ENCODE results near the gene DCTN2. TPM values are rescaled to one million over a fixed set of nuclear protein-coding genes. Genes with fewer than 3 reads are reported as not detected.

DCTN2 gene
- total and polyA plus RNA-seq, 2 experiments from 2014 or later, result 144 to 202 TPM

- Histone ChIP-seq H3K27me3 (replicated peaks; ENCODE audit: insufficient read depth) (no peaks in the 10 kb centered on the region), H3K27ac (no peak overlapping the region), H3K9ac (no peak overlapping the region), H4K20me1 (ENCODE audit: insufficient read depth) (no peaks in the 10 kb centered on the region), H3K4me1 (ENCODE audit: insufficient read depth) (no peaks in the 10 kb centered on the region), H3K9me2 (ENCODE audit: insufficient read depth) (no peaks in the 10 kb centered on the region), H3K4me3 (no peak overlapping the region), H3K79me2 (ENCODE audit: insufficient read depth) (peaks cover 22% of the 10 kb centered on the region), H3K36me3 (ENCODE audit: low read depth) (peaks cover 65% of the 10 kb centered on the region), H3F3A (ENCODE audit: insufficient read depth) (peaks cover 35% of the 10 kb centered on the region), H3K4me2 (ENCODE audit: unreplicated experiment) (no peak overlapping the region), H2AFZ (no peak overlapping the region), H3K9me3 (ENCODE audit: low read depth) (no peaks in the 10 kb centered on the region)
- no peak for DNase-seq
- in situ Hi-C loops (cut with MboI), result no loop called here
- 22 to 23% methylated on average over 1 of the region's 1 CpG for WGBS, 2 experiments (ENCODE audit: low coverage in 1 of 2, low lambda C conversion rate in 2 of 2, missing lambda C conversion rate in 2 of 2)
- no peak for TF ChIP-seq EZH2 (IDR thresholded peaks at IDR 0.05; ENCODE audit: insufficient read depth, poor library complexity, severe bottlenecking)
- TF ChIP-seq EZH2phosphoT487 (IDR thresholded peaks at IDR 0.05; ENCODE audit: insufficient read depth, low read depth), result no peak
These were observed 15.2 kb downstream of the DCTN2 start for GRCh38 chr12:57531836-57532235.

- H3K4me1 ChIP-seq (ENCODE audit: insufficient read depth), result no peaks in the 10 kb centered on the region
- no peaks in the 10 kb centered on the region for H3K9me2 ChIP-seq (ENCODE audit: insufficient read depth)
- H3K27me3 ChIP-seq (replicated peaks; ENCODE audit: insufficient read depth), result no peaks in the 10 kb centered on the region
- H4K20me1 ChIP-seq (ENCODE audit: insufficient read depth), result no peaks in the 10 kb centered on the region
- no peak overlapping the region for H3K4me2 ChIP-seq (ENCODE audit: unreplicated experiment)
- H3K4me3 ChIP-seq, result no peak overlapping the region
- H3K9ac ChIP-seq, result no peak overlapping the region
- WGBS, 2 experiments (ENCODE audit: low coverage in 1 of 2, low lambda C conversion rate in 2 of 2, missing lambda C conversion rate in 2 of 2), result 82 to 86% methylated on average over 5 of the region's 5 CpGs
- H3K27ac ChIP-seq, result no peak overlapping the region
- TF ChIP-seq EZH2phosphoT487 (IDR thresholded peaks at IDR 0.05; ENCODE audit: insufficient read depth, low read depth) (no peak), EZH2 (IDR thresholded peaks at IDR 0.05; ENCODE audit: insufficient read depth, poor library complexity, severe bottlenecking) (no peak)
- no peaks in the 10 kb centered on the region for H3K9me3 ChIP-seq (ENCODE audit: low read depth)
- no peak overlapping the region for H2AFZ ChIP-seq
- H3F3A ChIP-seq (ENCODE audit: insufficient read depth), result peaks cover 35% of the 10 kb centered on the region
- peaks cover 35% of the 10 kb centered on the region for H3K79me2 ChIP-seq (ENCODE audit: insufficient read depth)
- H3K36me3 ChIP-seq (ENCODE audit: low read depth), result peaks cover 65% of the 10 kb centered on the region
- in situ Hi-C loops (cut with MboI), result no loop called here
- no peak for DNase-seq
These were observed 16.4 kb downstream of the DCTN2 start for GRCh38 chr12:57530396-57531142.

- Histone ChIP-seq H3K79me2 (ENCODE audit: insufficient read depth) (peaks cover 42% of the 10 kb centered on the region), H3K4me2 (ENCODE audit: unreplicated experiment) (no peak overlapping the region), H4K20me1 (ENCODE audit: insufficient read depth) (no peaks in the 10 kb centered on the region), H3F3A (ENCODE audit: insufficient read depth) (peaks cover 35% of the 10 kb centered on the region), H3K27me3 (replicated peaks; ENCODE audit: insufficient read depth) (no peaks in the 10 kb centered on the region), H3K36me3 (ENCODE audit: low read depth) (peaks cover 65% of the 10 kb centered on the region), H3K4me3 (no peak overlapping the region), H3K9me2 (ENCODE audit: insufficient read depth) (no peaks in the 10 kb centered on the region), H3K27ac (no peak overlapping the region), H3K4me1 (ENCODE audit: insufficient read depth) (no peaks in the 10 kb centered on the region; the same call in 1 of the 2 replicates), H3K9ac (no peak overlapping the region), H3K9me3 (ENCODE audit: low read depth) (no peaks in the 10 kb centered on the region), H2AFZ (no peak overlapping the region)
- TF ChIP-seq EZH2phosphoT487 (IDR thresholded peaks at IDR 0.05; ENCODE audit: insufficient read depth, low read depth), result no peak
- no peak for TF ChIP-seq EZH2 (IDR thresholded peaks at IDR 0.05; ENCODE audit: insufficient read depth, poor library complexity, severe bottlenecking)
- in situ Hi-C loops (cut with MboI), result no loop called here
- 66 to 67% methylated on average over 6 of the region's 6 CpGs for WGBS, 2 experiments (ENCODE audit: low coverage in 1 of 2, low lambda C conversion rate in 2 of 2, missing lambda C conversion rate in 2 of 2)
- no peak for DNase-seq
These were observed 17.2 kb downstream of the DCTN2 start for GRCh38 chr12:57529831-57530230.

- H3K36me3 ChIP-seq (ENCODE audit: low read depth), result peaks cover 63% of the 10 kb centered on the region
- WGBS, 2 experiments (ENCODE audit: low coverage in 1 of 2, low lambda C conversion rate in 2 of 2, missing lambda C conversion rate in 2 of 2), result 72 to 73% methylated on average over 10 of the region's 10 CpGs
- no peak for DNase-seq
These were observed 18.0 kb downstream of the DCTN2 start for GRCh38 chr12:57528831-57529555.

More at GRCh38 chr12:57528831-57529555, 18.0 kb downstream of the DCTN2 start:
- TF ChIP-seq EZH2phosphoT487 (IDR thresholded peaks at IDR 0.05; ENCODE audit: insufficient read depth, low read depth) (no peak), EZH2 (IDR thresholded peaks at IDR 0.05; ENCODE audit: insufficient read depth, poor library complexity, severe bottlenecking) (no peak)
- Histone ChIP-seq H4K20me1 (ENCODE audit: insufficient read depth) (no peaks in the 10 kb centered on the region), H2AFZ (no peak overlapping the region), H3K9me2 (ENCODE audit: insufficient read depth) (no peaks in the 10 kb centered on the region), H3K9ac (no peak overlapping the region), H3K9me3 (ENCODE audit: low read depth) (no peaks in the 10 kb centered on the region), H3K4me2 (ENCODE audit: unreplicated experiment) (no peak overlapping the region), H3K79me2 (ENCODE audit: insufficient read depth) (peaks cover 50% of the 10 kb centered on the region), H3K4me1 (ENCODE audit: insufficient read depth) (peaks cover 7% of the 10 kb centered on the region), H3F3A (ENCODE audit: insufficient read depth) (peaks cover 42% of the 10 kb centered on the region), H3K27ac (no peak overlapping the region), H3K27me3 (replicated peaks; ENCODE audit: insufficient read depth) (no peaks in the 10 kb centered on the region), H3K4me3 (no peak overlapping the region)
- in situ Hi-C loops (cut with MboI), result no loop called here
